Neural progenitor cell (in vitro differentiated cells): ENCODE measurements around the gene JMJD6. TPM values are rescaled to one million over a fixed set of nuclear protein-coding genes. Genes with fewer than 3 reads are reported as not detected.
A peak's percentile ranks its signal among the peaks of the same experiment; 100 is the strongest.
"Not testable (repeated sequence)": the region's sequence is repeated elsewhere in the genome, so short reads cannot be mapped to it uniquely, and the experiment has no call there.

Source experiments
- DNase-seq: peaks from one replicate; pipeline ENCODE4 v3.0.0-alpha.2; 2016; ENCODE audit warnings: low spot score
- H2AFZ ChIP-seq: fragments of 200-600 bp; sonication (generic); replicated peaks from 2 replicates; pipeline ENCODE4 v1.6.1; 2016; ENCODE audit warnings: antibody characterized with exemption
- H3F3A ChIP-seq: fragments of 200-600 bp; sonication (generic); 2 replicates; pipeline ENCODE4 v1.6.1; 2016; ENCODE audit warnings: antibody characterized with exemption, low read depth
- H3K27ac ChIP-seq: fragments of 200-600 bp; sonication (generic); 2 replicates; pipeline ENCODE4 v1.5.1; 2016; ENCODE audit warnings: mild to moderate bottlenecking
- H3K27me3 ChIP-seq: fragments of 200-600 bp; sonication (generic); 2 replicates; pipeline ENCODE4 v1.6.1; 2016; ENCODE audit warnings: mild to moderate bottlenecking, moderate library complexity
- H3K36me3 ChIP-seq: fragments of 200-600 bp; sonication (generic); 2 replicates; pipeline ENCODE4 v1.5.1; 2016
- H3K4me1 ChIP-seq: fragments of 200-600 bp; sonication (generic); 2 replicates; pipeline ENCODE4 v1.6.1; 2016; ENCODE audit warnings: mixed run types
- H3K4me2 ChIP-seq: fragments of 200-600 bp; sonication (generic); 2 replicates; pipeline ENCODE4 v1.6.1; 2016
- H3K4me3 ChIP-seq: fragments of 200-600 bp; sonication (generic); 2 replicates; pipeline ENCODE4 v1.5.1; 2016
- H3K79me2 ChIP-seq: fragments of 200-600 bp; sonication (generic); 2 replicates; pipeline ENCODE4 v1.6.1; 2016; ENCODE audit warnings: low read depth
- H3K9ac ChIP-seq: fragments of 200-600 bp; sonication (generic); 2 replicates; pipeline ENCODE4 v1.6.1; 2016
- H3K9me3 ChIP-seq: fragments of 200-600 bp; sonication (generic); 2 replicates; pipeline ENCODE4 v1.5.1; 2016; ENCODE audit warnings: low read depth
- H4K20me1 ChIP-seq: fragments of 200-600 bp; sonication (generic); 2 replicates; pipeline ENCODE4 v1.6.1; 2016; ENCODE audit warnings: low read depth
- H3K27ac Mint-ChIP-seq: 3 replicates; pipeline ENCODE4 v1.8.0; 2021; ENCODE audit warnings: mixed read lengths
- H3K27me3 Mint-ChIP-seq: 2 replicates; pipeline ENCODE4 v1.8.0; 2022; ENCODE audit warnings: low read depth, mild to moderate bottlenecking, inconsistent platforms, moderate library complexity, mixed read lengths; ENCODE audit not compliant: insufficient read depth
- H3K36me3 Mint-ChIP-seq: 3 replicates; pipeline ENCODE4 v1.8.0; 2021; ENCODE audit warnings: mixed read lengths
- H3K4me1 Mint-ChIP-seq: 3 replicates; pipeline ENCODE4 v1.8.0; 2021; ENCODE audit warnings: mixed read lengths
- H3K4me3 Mint-ChIP-seq: 3 replicates; pipeline ENCODE4 v1.8.0; 2021; ENCODE audit warnings: mild to moderate bottlenecking, moderate library complexity, mixed read lengths
- H3K9me3 Mint-ChIP-seq: 3 replicates; pipeline ENCODE4 v1.8.0; 2020; ENCODE audit warnings: mixed read lengths
- EZH2 ChIP-seq: fragments of 200-600 bp; sonication (generic); IDR thresholded peaks from 2 replicates; pipeline ENCODE4 v1.6.1; 2017; ENCODE audit warnings: antibody characterized with exemption, mild to moderate bottlenecking, moderate library complexity
- EZH2phosphoT487 ChIP-seq: fragments of 200-600 bp; sonication (generic); IDR thresholded peaks from 2 replicates; pipeline ENCODE4 v1.6.1; 2017; ENCODE audit warnings: antibody characterized with exemption
- total RNA-seq: library from RNA; depleted of rRNA; stranded (reverse); fragments of >200 nt; gene quantifications from 2 replicates; pipeline ENCODE4 v1.2.3, GENCODE V29; 2015; ENCODE audit warnings: low replicate concordance
- TF ChIP-seq, protein P1 (sequence below): fragments of 200-600 bp; sonication (generic); IDR thresholded peaks from 2 replicates; pipeline ENCODE4 v1.5.1; 2017; ENCODE audit warnings: antibody characterized with exemption, mild to moderate bottlenecking

The JMJD6 gene
- total RNA-seq, 1 donor from 2014 or later = 8.7 TPM

DNA sequence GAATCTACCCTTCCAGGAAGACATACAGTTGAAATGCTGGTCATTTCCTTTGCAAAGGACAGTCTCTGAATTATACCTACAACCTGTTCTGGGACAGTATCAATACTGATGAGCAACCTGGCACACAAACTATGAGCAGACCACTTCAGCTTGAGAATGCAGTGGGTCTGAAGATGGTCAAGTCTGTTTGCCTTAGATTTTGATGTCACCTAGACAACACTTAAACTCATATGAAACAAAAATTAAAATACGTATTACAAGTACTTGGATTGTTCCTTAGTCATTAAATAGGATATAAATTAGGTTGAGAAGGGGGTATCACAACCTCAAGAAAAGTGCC, 7.2 kb upstream of the JMJD6 start:
- Mint-ChIP-seq H3K4me1 (peaks cover 37% of the 10 kb centered on the region), H3K9me3 (no peaks in the 10 kb centered on the region), H3K36me3 (peaks cover 28% of the 10 kb centered on the region), H3K27ac (no peak overlapping the region), H3K27me3 (peaks cover 8% of the 10 kb centered on the region), H3K4me3 (peak overlapping the region; percentile 17)
- H2AFZ ChIP-seq = no peak overlapping the region
- H3F3A ChIP-seq = peaks cover 77% of the 10 kb centered on the region
- peak overlapping the region; percentile 98 for H3K4me2 ChIP-seq
- H3K36me3 ChIP-seq = peaks cover 34% of the 10 kb centered on the region
- H3K27ac ChIP-seq = peak overlapping the region; percentile 3
- DNase-seq = no peak
- H4K20me1 ChIP-seq = peaks cover 46% of the 10 kb centered on the region
- no peak for TF ChIP-seq EZH2
- TF ChIP-seq, protein P1, sequence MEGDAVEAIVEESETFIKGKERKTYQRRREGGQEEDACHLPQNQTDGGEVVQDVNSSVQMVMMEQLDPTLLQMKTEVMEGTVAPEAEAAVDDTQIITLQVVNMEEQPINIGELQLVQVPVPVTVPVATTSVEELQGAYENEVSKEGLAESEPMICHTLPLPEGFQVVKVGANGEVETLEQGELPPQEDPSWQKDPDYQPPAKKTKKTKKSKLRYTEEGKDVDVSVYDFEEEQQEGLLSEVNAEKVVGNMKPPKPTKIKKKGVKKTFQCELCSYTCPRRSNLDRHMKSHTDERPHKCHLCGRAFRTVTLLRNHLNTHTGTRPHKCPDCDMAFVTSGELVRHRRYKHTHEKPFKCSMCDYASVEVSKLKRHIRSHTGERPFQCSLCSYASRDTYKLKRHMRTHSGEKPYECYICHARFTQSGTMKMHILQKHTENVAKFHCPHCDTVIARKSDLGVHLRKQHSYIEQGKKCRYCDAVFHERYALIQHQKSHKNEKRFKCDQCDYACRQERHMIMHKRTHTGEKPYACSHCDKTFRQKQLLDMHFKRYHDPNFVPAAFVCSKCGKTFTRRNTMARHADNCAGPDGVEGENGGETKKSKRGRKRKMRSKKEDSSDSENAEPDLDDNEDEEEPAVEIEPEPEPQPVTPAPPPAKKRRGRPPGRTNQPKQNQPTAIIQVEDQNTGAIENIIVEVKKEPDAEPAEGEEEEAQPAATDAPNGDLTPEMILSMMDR = no peak
- no peak for TF ChIP-seq EZH2phosphoT487
- H3K4me1 ChIP-seq = peaks cover 22% of the 10 kb centered on the region
- H3K27me3 ChIP-seq = no peaks in the 10 kb centered on the region
- peaks cover 80% of the 10 kb centered on the region for H3K79me2 ChIP-seq
- H3K4me3 ChIP-seq = peak overlapping the region; percentile 90
- H3K9me3 ChIP-seq = no peaks in the 10 kb centered on the region
- no peak overlapping the region for H3K9ac ChIP-seq

DNA sequence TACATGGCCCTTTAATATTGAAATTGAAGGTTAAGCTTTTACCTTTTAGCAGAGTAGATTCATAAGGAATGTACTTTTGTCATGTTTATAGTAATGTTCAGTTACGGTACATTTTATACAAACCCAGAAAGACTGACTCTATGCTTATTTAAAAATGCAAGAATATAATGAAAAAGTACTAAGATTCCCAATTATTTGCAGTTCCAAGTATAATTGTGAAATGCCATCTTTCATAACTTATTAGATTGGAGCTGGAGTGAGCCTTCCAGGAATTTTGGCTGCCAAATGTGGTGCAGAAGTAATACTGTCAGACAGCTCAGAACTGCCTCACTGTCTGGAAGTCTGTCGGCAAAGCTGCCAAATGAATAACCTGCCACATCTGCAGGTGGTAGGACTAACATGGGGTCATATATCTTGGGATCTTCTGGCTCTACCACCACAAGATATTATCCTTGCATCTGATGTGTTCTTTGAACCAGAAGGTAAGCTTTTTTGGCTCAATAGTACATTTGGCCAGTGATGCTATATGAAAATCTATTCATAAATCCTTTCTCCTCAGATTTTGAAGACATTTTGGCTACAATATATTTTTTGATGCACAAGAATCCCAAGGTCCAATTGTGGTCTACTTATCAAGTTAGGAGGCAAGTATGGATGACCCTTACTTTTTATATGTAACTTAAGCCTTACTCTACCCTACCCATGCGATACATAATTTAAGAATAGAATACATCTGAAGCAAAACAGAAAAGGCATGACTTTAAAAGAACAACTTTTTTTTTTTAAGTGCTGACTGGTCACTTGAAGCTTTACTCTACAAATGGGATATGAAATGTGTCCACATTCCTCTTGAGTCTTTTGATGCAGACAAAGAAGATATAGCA, 6.6 kb upstream of the JMJD6 start:
- TF ChIP-seq, protein P1 = no peak
- TF ChIP-seq EZH2 (no peak), EZH2phosphoT487 (no peak)
- Histone ChIP-seq H3K4me2 (peak overlapping the region; percentile 98), H3K27me3 (no peaks in the 10 kb centered on the region), H3K4me1 (peaks cover 19% of the 10 kb centered on the region), H3K27ac (peak overlapping the region; percentile 24), H3F3A (peaks cover 71% of the 10 kb centered on the region), H3K9me3 (no peaks in the 10 kb centered on the region), H4K20me1 (peaks cover 48% of the 10 kb centered on the region), H3K4me3 (peak overlapping the region; percentile 90), H3K36me3 (peaks cover 34% of the 10 kb centered on the region), H2AFZ (no peak overlapping the region), H3K79me2 (peaks cover 80% of the 10 kb centered on the region), H3K9ac (no peak overlapping the region)
- Mint-ChIP-seq H3K27me3 (peaks cover 8% of the 10 kb centered on the region), H3K9me3 (no peaks in the 10 kb centered on the region), H3K4me3 (peak overlapping the region; percentile 17), H3K27ac (no peak overlapping the region), H3K36me3 (peaks cover 28% of the 10 kb centered on the region), H3K4me1 (peaks cover 32% of the 10 kb centered on the region)
- no peak for DNase-seq

DNA sequence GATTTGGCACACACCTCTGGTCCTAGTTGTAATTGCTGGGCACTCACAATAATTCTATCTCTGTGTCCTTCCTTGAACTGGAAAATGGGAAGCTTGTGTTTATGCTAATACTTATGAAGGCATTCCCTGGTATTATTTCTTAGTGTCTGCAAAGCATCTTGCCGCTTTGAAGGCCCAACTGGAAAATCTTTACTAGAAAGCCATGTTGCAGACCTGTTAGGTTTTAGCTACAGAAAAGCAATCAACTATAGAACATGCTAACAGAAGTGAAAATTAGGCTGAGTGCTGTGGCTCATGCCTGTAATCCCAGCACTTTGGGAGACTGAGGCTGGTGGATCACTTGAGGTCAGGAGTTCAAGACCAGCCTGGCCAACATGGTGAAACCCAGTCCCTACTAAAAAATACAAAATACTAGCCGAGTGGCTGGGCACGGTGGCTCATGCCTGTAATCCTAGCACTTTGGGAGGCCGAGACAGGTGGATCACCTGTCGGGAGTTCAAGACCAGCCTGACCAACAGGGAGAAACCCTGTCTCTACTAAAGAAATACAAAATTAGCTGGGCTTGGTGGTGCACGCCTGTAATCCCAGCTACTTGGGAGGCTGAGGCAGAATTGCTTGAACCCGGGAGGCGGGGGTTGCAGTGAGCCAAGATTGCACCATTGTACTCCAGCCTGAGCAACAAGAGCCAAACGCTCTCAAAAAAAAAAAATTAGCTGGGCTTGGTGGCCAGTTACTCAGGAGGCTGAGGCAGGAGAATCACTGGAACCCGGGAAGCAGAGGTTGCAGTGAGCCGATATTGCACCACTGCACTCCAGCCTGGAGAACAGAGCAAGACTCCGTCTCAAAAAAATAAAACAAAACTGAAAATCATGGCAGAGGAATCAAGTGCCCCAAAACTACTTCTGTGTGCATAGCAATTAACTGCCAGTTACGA, 5.7 kb upstream of the JMJD6 start:
- not testable (repeated sequence) for H2AFZ ChIP-seq, H3K27me3 ChIP-seq, H3K4me2 ChIP-seq, H3K9me3 ChIP-seq, H3K4me3 Mint-ChIP-seq, DNase-seq, H3K9me3 Mint-ChIP-seq, H3K4me3 ChIP-seq, H3K9ac ChIP-seq, H3K27me3 Mint-ChIP-seq, H3K27ac Mint-ChIP-seq
- H3K36me3 ChIP-seq = peaks cover 34% of the 10 kb centered on the region
- peaks cover 88% of the 10 kb centered on the region for H3K79me2 ChIP-seq
- Mint-ChIP-seq H3K36me3 (peaks cover 28% of the 10 kb centered on the region), H3K4me1 (peaks cover 40% of the 10 kb centered on the region)
- peaks cover 57% of the 10 kb centered on the region for H4K20me1 ChIP-seq
- peaks cover 26% of the 10 kb centered on the region for H3K4me1 ChIP-seq
- H3K27ac ChIP-seq = peak overlapping the region; percentile 24
- peaks cover 69% of the 10 kb centered on the region for H3F3A ChIP-seq
